WTC11 (cell line): ENCODE results near the gene CCDC178. TPM values are rescaled to one million over a fixed set of nuclear protein-coding genes. Genes with fewer than 3 reads are reported as not detected.

Source experiments
- ATAC-seq: fragments of 200-7000 bp; cut with Tn5 transposase; 2 replicates; pipeline ENCODE4 v1.10.0; 2021; ENCODE audit warnings: mild to moderate bottlenecking, moderate library complexity
- CTCF ChIA-PET: fragments of 300-600 bp; sonication (Branson Sonifier 250); formaldehyde crosslinking; loops from one replicate; lab custom pipeline; 2021; ENCODE audit warnings: antibody characterized with exemption; lab: Charles Lee
- POLR2A ChIA-PET: fragments of 350-600 bp; sonication (Branson Sonifier 250); formaldehyde crosslinking; loops from one replicate; lab custom pipeline; 2021; ENCODE audit warnings: antibody characterized with exemption; lab: Charles Lee
- DNase-seq: peaks from one replicate; pipeline ENCODE4 v3.0.0; 2021; ENCODE audit warnings: low spot score
- H3K27ac Mint-ChIP-seq: 2 replicates; pipeline ENCODE4 v1.8.0; 2021; ENCODE audit warnings: mixed read lengths
- H3K27me3 Mint-ChIP-seq: 2 replicates; pipeline ENCODE4 v1.8.0; 2021; ENCODE audit warnings: low read depth, mild to moderate bottlenecking, moderate library complexity, mixed read lengths
- H3K36me3 Mint-ChIP-seq: 2 replicates; pipeline ENCODE4 v1.8.0; 2021; ENCODE audit warnings: mixed read lengths
- H3K4me1 Mint-ChIP-seq: 2 replicates; pipeline ENCODE4 v1.8.0; 2022; ENCODE audit warnings: mixed read lengths
- H3K4me3 Mint-ChIP-seq: 2 replicates; pipeline ENCODE4 v1.8.0; 2021; ENCODE audit warnings: mild to moderate bottlenecking, moderate library complexity, mixed read lengths
- H3K9me3 Mint-ChIP-seq: 2 replicates; pipeline ENCODE4 v1.8.0; 2021; ENCODE audit warnings: mixed read lengths
- AFF4 ChIP-seq: sonication (generic); formaldehyde crosslinking; IDR thresholded peaks from 2 replicates; pipeline ENCODE4 v1.8.1; 2023; ENCODE audit warnings: mild to moderate bottlenecking, missing genetic modification reagents, borderline replicate concordance
- ATF2 ChIP-seq: sonication (generic); formaldehyde crosslinking; IDR thresholded peaks from 2 replicates; pipeline ENCODE4 v1.8.1; 2022; ENCODE audit warnings: low read depth, missing genetic modification reagents, borderline replicate concordance
- CTCF ChIP-seq: fragments of 200-600 bp; IDR thresholded peaks from 2 replicates; pipeline ENCODE4 v1.8.0; 2022; ENCODE audit warnings: antibody characterized with exemption
- E2F1 ChIP-seq: sonication (generic); formaldehyde crosslinking; IDR thresholded peaks from 2 replicates; pipeline ENCODE4 v1.8.0; 2022; ENCODE audit warnings: mild to moderate bottlenecking, missing genetic modification reagents
- E2F5 ChIP-seq: sonication (generic); formaldehyde crosslinking; IDR thresholded peaks from 2 replicates; pipeline ENCODE4 v1.8.1; 2022; ENCODE audit warnings: mild to moderate bottlenecking, moderate library complexity, missing genetic modification reagents
- FOXJ3 ChIP-seq: sonication (generic); formaldehyde crosslinking; IDR thresholded peaks from 2 replicates; pipeline ENCODE4 v1.9.0; 2021; ENCODE audit warnings: missing genetic modification reagents, mild to moderate bottlenecking, borderline replicate concordance
- IRF2 ChIP-seq: sonication (generic); formaldehyde crosslinking; IDR thresholded peaks from 2 replicates; pipeline ENCODE4 v1.8.0; 2022; ENCODE audit warnings: low read depth, missing genetic modification reagents, borderline replicate concordance
- MAX ChIP-seq: sonication (generic); formaldehyde crosslinking; IDR thresholded peaks from 2 replicates; pipeline ENCODE4 v1.8.0; 2022; ENCODE audit warnings: mild to moderate bottlenecking, missing genetic modification reagents
- NFATC4 ChIP-seq: fragments of 250-450 bp; sonication (Bioruptor Pico); IDR thresholded peaks from 2 replicates; pipeline ENCODE4 v1.9.0; 2021; ENCODE audit warnings: mild to moderate bottlenecking
- NR1H2 ChIP-seq: sonication (generic); formaldehyde crosslinking; IDR thresholded peaks from 2 replicates; pipeline ENCODE4 v1.9.0; 2021; ENCODE audit warnings: mild to moderate bottlenecking, moderate library complexity, missing genetic modification reagents
- NR2C2 ChIP-seq: sonication (generic); formaldehyde crosslinking; IDR thresholded peaks from 2 replicates; pipeline ENCODE4 v1.8.0; 2022; ENCODE audit warnings: mild to moderate bottlenecking, missing genetic modification reagents
- OVOL2 ChIP-seq: fragments of 250-450 bp; sonication (Bioruptor Pico); IDR thresholded peaks from 2 replicates; pipeline ENCODE4 v1.9.0; 2021; ENCODE audit warnings: mild to moderate bottlenecking, borderline replicate concordance
- SP1 ChIP-seq: sonication (generic); formaldehyde crosslinking; conservative IDR thresholded peaks from 2 replicates; pipeline ENCODE4 v1.8.1; 2022; ENCODE audit warnings: missing genetic modification reagents
- STAT6 ChIP-seq: sonication (generic); formaldehyde crosslinking; conservative IDR thresholded peaks from 2 replicates; pipeline ENCODE4 v1.8.1; 2023; ENCODE audit warnings: mild to moderate bottlenecking, low read depth, missing genetic modification reagents, moderate library complexity
- TCF7 ChIP-seq: sonication (generic); formaldehyde crosslinking; IDR thresholded peaks from 2 replicates; pipeline ENCODE4 v1.8.0; 2022; ENCODE audit warnings: mild to moderate bottlenecking, low read depth, missing genetic modification reagents, moderate library complexity
- USF1 ChIP-seq: sonication (generic); formaldehyde crosslinking; IDR thresholded peaks from 2 replicates; pipeline ENCODE4 v1.8.0; 2022; ENCODE audit warnings: mild to moderate bottlenecking, missing genetic modification reagents
- ZMAT4 ChIP-seq: fragments of 250-450 bp; sonication (Bioruptor Pico); IDR thresholded peaks from 2 replicates; pipeline ENCODE4 v1.9.0; 2021; ENCODE audit warnings: mild to moderate bottlenecking
- ZNF219 ChIP-seq: sonication (generic); formaldehyde crosslinking; IDR thresholded peaks from 2 replicates; pipeline ENCODE4 v1.8.0; 2023; ENCODE audit warnings: missing genetic modification reagents, mild to moderate bottlenecking, borderline replicate concordance
- ZNF232 ChIP-seq: sonication (generic); formaldehyde crosslinking; IDR thresholded peaks from 2 replicates; pipeline ENCODE4 v1.8.0; 2022; ENCODE audit warnings: mild to moderate bottlenecking, missing genetic modification reagents
- ZNF317 ChIP-seq: sonication (generic); formaldehyde crosslinking; IDR thresholded peaks from 2 replicates; pipeline ENCODE4 v1.8.1; 2023; ENCODE audit warnings: low read depth, mild to moderate bottlenecking, moderate library complexity, missing genetic modification reagents, borderline replicate concordance
- ZNF416 ChIP-seq: fragments of 250-450 bp; sonication (Bioruptor Pico); IDR thresholded peaks from 2 replicates; pipeline ENCODE4 v1.9.0; 2021; ENCODE audit warnings: mild to moderate bottlenecking, inconsistent platforms
- total RNA-seq: library from RNA; stranded (reverse); gene quantifications from 3 replicates; pipeline ENCODE4 v1.2.3, GENCODE V29; 2021

The CCDC178 gene
- total RNA-seq, 1 experiment from 2014 or later, result 0.20 TPM

GRCh38 chr18:33159151-33159550 lies 281.4 kb downstream of the CCDC178 start:
- H3K4me3 Mint-ChIP-seq, result no peak overlapping the region
- TF ChIP-seq MAX (CRISPR knock-in tag) (no peak), SP1 (no peak), AFF4 (CRISPR knock-in tag) (no peak), OVOL2 (CRISPR knock-in tag) (no peak), CTCF (no peak), ZNF219 (CRISPR knock-in tag) (no peak), USF1 (no peak)
- ATAC-seq (no peak), DNase-seq (no peak)
- H3K27ac Mint-ChIP-seq, result no peak overlapping the region
- CTCF ChIA-PET, result no interaction called here
- no peaks in the 10 kb centered on the region for H3K36me3 Mint-ChIP-seq
- H3K9me3 Mint-ChIP-seq, result peaks cover 6% of the 10 kb centered on the region
- no peaks in the 10 kb centered on the region for H3K27me3 Mint-ChIP-seq
- POLR2A ChIA-PET, result no interaction called here
- no peaks in the 10 kb centered on the region for H3K4me1 Mint-ChIP-seq

- ChIA-PET POLR2A (no interaction called here), CTCF (no interaction called here)
- Mint-ChIP-seq H3K9me3 (peaks cover 6% of the 10 kb centered on the region), H3K4me1 (no peaks in the 10 kb centered on the region), H3K36me3 (no peaks in the 10 kb centered on the region), H3K27ac (no peak overlapping the region), H3K27me3 (no peaks in the 10 kb centered on the region), H3K4me3 (no peak overlapping the region)
- ATAC-seq (no peak), DNase-seq (no peak)
- TF ChIP-seq STAT6 (CRISPR knock-in tag) (no peak), ATF2 (CRISPR knock-in tag) (no peak), NFATC4 (no peak), ZNF416 (CRISPR knock-in tag) (no peak), TCF7 (CRISPR knock-in tag) (no peak), FOXJ3 (CRISPR knock-in tag) (no peak), ZNF232 (CRISPR knock-in tag) (no peak), IRF2 (CRISPR knock-in tag) (no peak), NR2C2 (no peak), NR1H2 (CRISPR knock-in tag) (no peak), ZNF317 (CRISPR knock-in tag) (no peak), ZMAT4 (no peak), E2F1 (CRISPR knock-in tag) (no peak), E2F5 (CRISPR knock-in tag) (no peak)
These were observed 282.6 kb downstream of the CCDC178 start for GRCh38 chr18:33157893-33158292.
